HG03342 (cell line): ENCODE data around the gene MC3R.

Source experiments
- ATAC-seq: cut with Tn5 transposase; IDR thresholded peaks from one replicate; pipeline ENCODE4 v1.9.1; 2021; ENCODE audit warnings: mild to moderate bottlenecking, moderate library complexity; ENCODE audit not compliant: unreplicated experiment

Gene MC3R

DNA sequence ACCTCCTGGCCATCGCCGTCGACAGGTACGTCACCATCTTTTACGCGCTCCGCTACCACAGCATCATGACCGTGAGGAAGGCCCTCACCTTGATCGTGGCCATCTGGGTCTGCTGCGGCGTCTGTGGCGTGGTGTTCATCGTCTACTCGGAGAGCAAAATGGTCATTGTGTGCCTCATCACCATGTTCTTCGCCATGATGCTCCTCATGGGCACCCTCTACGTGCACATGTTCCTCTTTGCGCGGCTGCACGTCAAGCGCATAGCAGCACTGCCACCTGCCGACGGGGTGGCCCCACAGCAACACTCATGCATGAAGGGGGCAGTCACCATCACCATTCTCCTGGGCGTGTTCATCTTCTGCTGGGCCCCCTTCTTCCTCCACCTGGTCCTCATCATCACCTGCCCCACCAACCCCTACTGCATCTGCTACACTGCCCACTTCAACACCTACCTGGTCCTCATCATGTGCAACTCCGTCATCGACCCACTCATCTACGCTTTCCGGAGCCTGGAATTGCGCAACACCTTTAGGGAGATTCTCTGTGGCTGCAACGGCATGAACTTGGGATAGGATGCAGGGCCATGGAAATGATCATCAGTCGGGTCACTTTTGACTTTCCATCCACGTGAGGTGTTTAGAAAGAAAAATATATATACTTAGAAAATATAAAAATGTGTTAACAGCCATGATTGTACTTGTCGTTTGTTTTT is 868 bp downstream of the MC3R start:
- ATAC-seq, result no peak

DNA sequence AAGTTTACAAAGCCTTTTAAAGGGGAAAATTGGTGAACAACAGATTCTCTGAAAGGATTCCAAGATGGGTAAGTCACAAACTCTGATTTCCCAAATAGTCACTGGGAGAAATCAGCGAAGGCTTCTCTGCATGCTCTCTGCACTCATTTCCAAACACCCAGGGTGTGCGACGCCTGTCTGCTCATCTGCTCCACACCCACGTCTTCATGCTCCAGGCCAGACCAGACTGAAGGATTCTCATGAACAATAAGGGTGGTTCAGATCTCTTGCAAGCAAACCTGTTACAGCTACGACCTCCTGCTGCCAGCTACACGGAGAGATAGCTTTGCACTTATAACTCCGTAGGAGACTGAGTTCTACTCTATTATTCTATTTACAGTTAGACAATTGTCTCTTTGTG is 1.4 kb downstream of the MC3R start:
- ATAC-seq, result no peak

DNA sequence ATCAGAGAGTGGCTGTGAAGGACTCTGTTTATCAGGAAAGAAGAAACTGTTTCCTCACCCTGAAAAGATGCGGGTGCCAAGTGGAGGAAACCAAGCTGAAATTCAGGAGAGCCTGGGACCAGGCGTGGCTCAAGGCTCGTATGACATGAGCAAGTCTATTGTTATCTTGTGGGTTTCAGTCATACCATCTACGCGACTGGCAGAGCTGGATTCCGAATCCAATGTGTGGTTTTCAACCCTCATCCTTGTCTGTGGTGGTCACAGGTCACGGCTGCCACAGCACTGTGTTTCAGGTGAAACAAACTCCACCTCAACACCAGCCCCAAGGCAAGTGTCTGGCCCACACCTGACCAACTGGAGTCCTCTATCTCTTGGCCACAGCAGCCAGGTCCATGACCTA is 9.1 kb downstream of the MC3R start:
- no peak for ATAC-seq

DNA sequence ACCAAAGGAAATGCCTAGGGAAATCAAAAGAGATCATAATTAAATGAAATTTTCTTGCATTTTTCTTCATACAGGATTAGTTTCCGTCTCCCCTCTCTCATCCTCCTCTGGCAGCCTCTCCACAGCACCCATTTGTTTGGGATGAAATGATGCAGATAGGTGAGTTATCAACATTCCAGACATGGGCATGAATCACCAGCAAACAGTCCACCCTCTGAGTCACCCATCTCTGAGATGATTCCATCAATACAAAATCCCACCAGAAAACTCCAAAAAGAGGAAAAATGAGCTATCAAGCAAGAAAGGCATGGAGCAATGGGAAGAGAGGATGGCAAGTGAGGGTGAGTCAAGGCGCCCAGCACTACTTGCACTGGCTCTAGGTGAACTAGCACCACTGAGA is 11.4 kb downstream of the MC3R start:
- ATAC-seq, result no peak

DNA sequence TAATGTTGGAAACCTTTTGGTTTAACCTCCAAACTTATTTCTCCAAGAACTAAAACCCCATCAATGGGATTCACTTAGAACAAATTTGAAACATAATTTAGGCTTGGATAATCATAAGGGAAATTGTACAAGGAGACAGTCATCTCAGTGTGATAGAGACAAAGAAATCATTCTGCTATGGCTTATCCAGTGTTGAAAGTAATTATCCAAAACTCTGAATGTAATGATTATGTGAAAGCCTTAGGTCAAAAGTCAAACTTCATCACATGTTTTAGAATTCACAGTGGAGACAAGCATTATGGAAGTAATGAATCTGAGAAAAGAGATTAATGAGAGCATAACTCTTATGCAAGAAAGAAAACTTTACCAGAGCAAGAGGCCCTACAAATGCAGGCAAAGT is 20.0 kb downstream of the MC3R start:
- no peak for ATAC-seq

DNA sequence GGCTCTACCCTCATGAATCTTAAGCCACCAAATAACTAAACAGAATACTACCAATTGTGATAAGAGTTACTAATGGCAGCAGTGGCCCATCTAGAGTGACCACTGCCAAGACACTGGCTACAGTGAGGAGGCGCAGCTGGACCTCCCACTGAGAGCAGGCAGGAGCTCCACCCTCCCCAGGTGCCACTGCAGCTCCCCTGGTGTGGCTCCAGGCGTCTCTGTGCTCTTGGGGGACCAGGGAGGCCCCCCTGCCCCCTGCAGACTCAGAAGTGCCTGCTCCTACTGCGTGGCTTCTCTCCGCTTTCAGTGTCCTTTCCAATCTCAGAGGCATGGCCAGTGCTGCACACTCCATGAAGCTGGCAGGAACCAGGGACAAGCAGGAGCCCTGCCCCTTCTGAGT is 23.4 kb downstream of the MC3R start:
- no peak for ATAC-seq

DNA sequence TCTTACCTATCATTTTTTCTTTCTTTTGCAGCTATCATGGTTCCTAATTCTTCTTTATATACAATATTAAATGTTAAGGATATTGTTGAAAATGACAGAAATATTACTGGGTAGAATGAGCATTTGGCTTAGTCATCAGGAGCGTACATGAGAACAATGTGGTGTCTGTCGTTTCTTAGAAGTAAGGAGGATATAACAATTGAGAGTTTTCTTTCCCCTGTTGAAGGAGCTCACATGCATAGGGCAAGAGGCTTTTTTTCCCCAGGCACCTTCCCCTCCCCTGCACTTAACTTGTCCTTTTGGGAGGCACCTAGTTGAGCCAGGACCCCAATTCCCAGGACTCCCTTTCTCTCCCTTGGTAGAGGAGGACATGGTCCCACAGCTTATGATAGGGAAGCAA is 25.0 kb downstream of the MC3R start:
- ATAC-seq, result no peak

DNA sequence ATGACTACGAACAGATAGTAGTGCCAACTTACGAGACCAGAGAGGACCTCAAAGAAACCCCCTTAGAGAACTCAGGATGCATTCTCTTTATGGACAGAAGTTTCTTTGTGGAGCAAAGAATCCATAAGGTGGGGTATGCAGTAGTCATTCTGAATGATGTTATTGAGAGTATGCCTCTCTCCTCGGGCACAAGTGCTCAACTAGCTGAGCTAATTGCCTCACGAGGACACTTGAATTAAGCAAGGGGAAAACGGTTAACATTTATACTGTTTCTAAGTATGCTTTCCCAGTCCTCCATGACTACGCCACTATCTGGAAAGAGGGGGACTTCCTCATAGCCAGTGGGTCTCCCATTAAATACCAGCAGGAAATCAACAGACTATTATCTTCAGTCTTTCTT is 25.6 kb downstream of the MC3R start:
- no peak for ATAC-seq

DNA sequence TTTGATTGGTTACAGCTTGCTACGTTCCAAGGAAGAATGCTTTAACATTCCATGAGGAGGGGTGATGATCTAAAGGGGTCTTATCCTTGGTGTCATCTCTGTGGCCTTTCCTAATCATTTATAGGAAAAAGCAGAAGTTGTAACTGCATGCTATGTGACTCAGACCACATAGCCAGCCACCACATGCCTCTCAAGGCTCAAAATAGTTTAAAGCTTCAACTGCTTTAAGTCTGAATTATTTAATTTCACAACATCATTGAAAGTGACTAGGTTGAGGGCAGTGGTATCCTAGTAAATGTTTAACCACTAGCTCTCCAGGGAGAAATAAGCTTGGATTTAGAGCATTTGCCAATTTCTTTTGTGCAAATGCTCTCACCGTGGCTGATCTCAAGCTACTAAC is 29.7 kb downstream of the MC3R start:
- no peak for ATAC-seq

DNA sequence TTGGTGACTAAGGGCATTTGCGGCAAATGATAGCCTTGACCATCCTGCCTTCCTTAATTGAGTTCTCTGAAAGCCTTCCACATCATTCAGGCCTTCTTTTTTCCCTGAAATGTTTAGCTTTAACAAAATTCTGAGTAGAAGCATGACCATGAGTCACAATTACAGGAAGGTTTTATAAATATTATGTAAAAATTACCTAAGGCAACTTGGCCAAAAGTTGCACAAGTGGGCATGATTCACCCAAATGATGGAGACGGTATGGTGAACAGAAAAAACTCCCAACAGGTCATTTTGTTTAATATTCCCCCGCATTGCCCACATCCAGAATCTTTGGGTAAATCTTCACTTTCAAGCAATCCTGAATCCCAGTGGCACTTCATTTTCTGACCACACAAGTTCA is 37.0 kb downstream of the MC3R start:
- no peak for ATAC-seq

DNA sequence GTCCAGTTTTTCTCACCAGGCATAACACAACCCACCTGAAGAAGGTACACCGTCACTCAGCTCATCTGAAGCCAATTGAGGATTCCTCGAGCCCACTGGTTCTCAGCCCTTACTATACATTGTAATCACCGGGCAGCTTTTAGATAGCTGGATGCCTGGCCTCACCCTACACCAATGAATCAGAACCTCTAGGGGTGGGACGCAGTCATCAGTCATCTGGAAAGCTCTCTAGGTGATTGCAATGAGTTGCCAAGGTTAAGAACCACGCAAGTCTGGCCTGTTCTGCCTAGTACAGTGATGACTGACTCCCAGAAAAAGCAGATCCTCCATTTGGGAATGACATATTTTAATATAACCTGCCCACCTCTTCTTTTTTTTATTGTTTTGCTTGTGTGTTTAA is 41.1 kb downstream of the MC3R start:
- ATAC-seq, result no peak

DNA sequence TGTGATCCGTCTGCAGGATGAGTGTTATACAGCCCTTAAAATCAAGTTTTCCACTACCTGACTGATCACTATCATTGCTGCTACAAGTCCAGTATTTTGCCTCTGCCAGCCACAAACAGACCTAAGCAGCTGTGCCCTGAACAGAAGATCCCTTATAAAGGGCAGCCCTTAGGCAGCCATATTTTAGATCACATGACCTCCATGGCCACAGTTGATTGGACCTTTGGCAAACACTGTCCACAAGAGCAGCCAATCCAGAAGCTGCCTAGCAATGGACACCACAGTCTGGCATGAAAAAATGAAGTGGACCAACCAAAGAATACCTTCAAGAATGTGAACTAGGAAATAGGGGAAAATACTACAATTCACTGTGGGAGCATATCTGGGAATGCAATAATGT is 50.8 kb downstream of the MC3R start:
- no peak for ATAC-seq
